GM21390 (cell line): Measurements from ENCODE around the gene SFTPB.
A peak's percentile ranks its signal among the peaks of the same experiment; 100 is the strongest.
"Not testable (repeated sequence)": the region's sequence is repeated elsewhere in the genome, so short reads cannot be mapped to it uniquely, and the experiment has no call there.

Source experiments
- ATAC-seq: cut with Tn5 transposase; IDR thresholded peaks from one replicate; pipeline ENCODE4 v1.9.1; 2021; ENCODE audit not compliant: unreplicated experiment

SFTPB gene

GRCh38 chr2:85668009-85668856 is at the start of gene SFTPB:
SFTPB (minus strand) TSS chr2:85668199; CDS start chr2:85668183, 16 bp downstream.
- no peak for ATAC-seq

GRCh38 chr2:85717308-85718008 is 49.5 kb upstream of the SFTPB start:
- no peak for ATAC-seq

- ATAC-seq: no peak
Measured at GRCh38 chr2:85716346-85716914, 48.4 kb upstream of the SFTPB start.

GRCh38 chr2:85714841-85715240 is 46.8 kb upstream of the SFTPB start:
- ATAC-seq: no peak

- not testable (repeated sequence) for ATAC-seq
Measured at GRCh38 chr2:85714421-85714820, 46.4 kb upstream of the SFTPB start.

- ATAC-seq: no peak
Measured at GRCh38 chr2:85713836-85714235, 45.8 kb upstream of the SFTPB start.

- no peak for ATAC-seq
Measured at GRCh38 chr2:85712849-85713612, 45.0 kb upstream of the SFTPB start.

- no peak for ATAC-seq
Measured at GRCh38 chr2:85712336-85712735, 44.3 kb upstream of the SFTPB start.

GRCh38 chr2:85711578-85712060 is 43.6 kb upstream of the SFTPB start:
- no peak for ATAC-seq

GRCh38 chr2:85710687-85711577 is 42.9 kb upstream of the SFTPB start:
- no peak for ATAC-seq

- no peak for ATAC-seq
Measured at GRCh38 chr2:85709401-85709811, 41.4 kb upstream of the SFTPB start.

- no peak for ATAC-seq
Measured at GRCh38 chr2:85708641-85709040, 40.6 kb upstream of the SFTPB start.

- peak; percentile 62 for ATAC-seq
Measured at GRCh38 chr2:85707304-85707703, 39.3 kb upstream of the SFTPB start.

- ATAC-seq: no peak
Measured at GRCh38 chr2:85706599-85707296, 38.7 kb upstream of the SFTPB start.

GRCh38 chr2:85706063-85706462 is 38.1 kb upstream of the SFTPB start:
- ATAC-seq: no peak

- ATAC-seq: no peak
Measured at GRCh38 chr2:85705680-85706039, 37.7 kb upstream of the SFTPB start.

GRCh38 chr2:85704800-85705679 is 37.0 kb upstream of the SFTPB start:
- ATAC-seq: peak; percentile 55

- ATAC-seq: no peak
Measured at GRCh38 chr2:85704038-85704437, 36.0 kb upstream of the SFTPB start.
